Smooth muscle cell (in vitro differentiated cells): Measurements from ENCODE around the gene MRPL10. TPM values are rescaled to one million over a fixed set of nuclear protein-coding genes. Genes with fewer than 3 reads are reported as not detected.

Experiments used
- DNase-seq: peaks from one replicate; lab custom pipeline; 2025; ENCODE audit not compliant: unreplicated experiment; lab: John Stamatoyannopoulos, UW
- H2AFZ ChIP-seq: fragments of 200-600 bp; sonication (generic); 2 replicates; pipeline ENCODE4 v1.6.0; 2016; ENCODE audit warnings: antibody characterized with exemption, low read depth, mild to moderate bottlenecking
- H3F3A ChIP-seq: fragments of 200-600 bp; sonication (generic); 2 replicates; pipeline ENCODE4 v1.6.0; 2017; ENCODE audit warnings: antibody characterized with exemption, low read depth
- H3K27ac ChIP-seq: fragments of 200-600 bp; sonication (generic); 2 replicates; pipeline ENCODE4 v1.5.1; 2016; ENCODE audit warnings: low read depth, mild to moderate bottlenecking
- H3K27me3 ChIP-seq: fragments of 200-600 bp; sonication (generic); 2 replicates; pipeline ENCODE4 v1.6.1; 2016; ENCODE audit warnings: low read depth, mild to moderate bottlenecking
- H3K36me3 ChIP-seq: fragments of 200-600 bp; sonication (generic); 2 replicates; pipeline ENCODE4 v1.5.1; 2016; ENCODE audit warnings: low read depth
- H3K4me1 ChIP-seq: fragments of 200-600 bp; sonication (generic); 2 replicates; pipeline ENCODE4 v1.5.1; 2016; ENCODE audit warnings: low read depth
- H3K4me2 ChIP-seq: fragments of 200-600 bp; sonication (generic); 2 replicates; pipeline ENCODE4 v1.6.0; 2016; ENCODE audit warnings: mild to moderate bottlenecking
- H3K4me3 ChIP-seq: fragments of 200-600 bp; sonication (generic); 2 replicates; pipeline ENCODE4 v1.5.1; 2016; ENCODE audit warnings: mild to moderate bottlenecking
- H3K79me2 ChIP-seq: fragments of 200-600 bp; sonication (generic); 2 replicates; pipeline ENCODE4 v1.6.0; 2016; ENCODE audit warnings: low read depth, mild to moderate bottlenecking
- H3K9ac ChIP-seq: fragments of 200-600 bp; sonication (generic); 2 replicates; pipeline ENCODE4 v1.6.0; 2016; ENCODE audit warnings: low read depth
- H3K9me3 ChIP-seq: fragments of 200-600 bp; sonication (generic); replicated peaks from 2 replicates; pipeline ENCODE4 v1.5.1; 2016; ENCODE audit warnings: low read depth
- H4K20me1 ChIP-seq: fragments of 200-600 bp; sonication (generic); 2 replicates; pipeline ENCODE4 v1.6.0; 2016; ENCODE audit warnings: low read depth
- CTCF ChIP-seq: fragments of 200-600 bp; sonication (generic); IDR thresholded peaks from 2 replicates; pipeline ENCODE4 v1.5.1; 2017; ENCODE audit warnings: borderline replicate concordance, mild to moderate bottlenecking, antibody characterized with exemption; ENCODE audit not compliant: insufficient read depth, poor library complexity, severe bottlenecking
- WGBS: methylation state at CpG from one replicate; pipeline ENCODE4 v1.1.7; 2016; ENCODE audit warnings: low lambda C conversion rate; 5-methylcytosine and 5-hydroxymethylcytosine counted together
- polyA plus RNA-seq: library from polyadenylated mRNA; unstranded; fragments of >200 nt; fragmentation: Nextera tagmentation; extraction: Ambion mirVana; gene quantifications from 2 replicates; pipeline ENCODE4 v1.2.1, GENCODE V29; 2016
- total RNA-seq: library from RNA; depleted of rRNA; stranded (reverse); fragments of >200 nt; gene quantifications from 2 replicates; pipeline ENCODE4 v1.2.3, GENCODE V29; 2014

The MRPL10 gene
- total and polyA plus RNA-seq, 2 experiments from 2014 or later: 24.0 to 36.6 TPM

GRCh38 chr17:47871048-47871447 lies 39.7 kb upstream of the MRPL10 start:
- H3K4me1 ChIP-seq: peaks cover 29% of the 10 kb centered on the region
- no peaks in the 10 kb centered on the region for H4K20me1 ChIP-seq
- no peak for DNase-seq
- H3K36me3 ChIP-seq: no peaks in the 10 kb centered on the region
- no peaks in the 10 kb centered on the region for H3K79me2 ChIP-seq
- H3K9ac ChIP-seq: no peak overlapping the region
- H3K9me3 ChIP-seq: no peaks in the 10 kb centered on the region
- no peak overlapping the region for H3K4me3 ChIP-seq
- TF ChIP-seq CTCF: no peak
- no peaks in the 10 kb centered on the region for H3K27me3 ChIP-seq
- peaks cover 6% of the 10 kb centered on the region for H3F3A ChIP-seq
- H3K4me2 ChIP-seq: no peak overlapping the region
- H2AFZ ChIP-seq: no peak overlapping the region
- H3K27ac ChIP-seq: no peak overlapping the region

- H2AFZ ChIP-seq: no peak overlapping the region
- H4K20me1 ChIP-seq: no peaks in the 10 kb centered on the region
- peaks cover 27% of the 10 kb centered on the region for H3K4me1 ChIP-seq
- no peaks in the 10 kb centered on the region for H3K36me3 ChIP-seq
- H3K79me2 ChIP-seq: no peaks in the 10 kb centered on the region
- 18% methylated on average over 1 of the region's 1 CpG for WGBS
- no peak for TF ChIP-seq CTCF
- H3K27ac ChIP-seq: no peak overlapping the region
- H3K4me2 ChIP-seq: no peak overlapping the region
- H3F3A ChIP-seq: peaks cover 6% of the 10 kb centered on the region
- no peak for DNase-seq
- no peaks in the 10 kb centered on the region for H3K27me3 ChIP-seq
- H3K9ac ChIP-seq: no peak overlapping the region
- H3K9me3 ChIP-seq: no peaks in the 10 kb centered on the region
- H3K4me3 ChIP-seq: no peak overlapping the region
Observed at GRCh38 chr17:47870056-47870455, 38.7 kb upstream of the MRPL10 start.

GRCh38 chr17:47869114-47869513 lies 37.8 kb upstream of the MRPL10 start:
- Histone ChIP-seq H3K36me3 (no peaks in the 10 kb centered on the region), H3K9me3 (no peaks in the 10 kb centered on the region), H3K4me3 (no peak overlapping the region), H4K20me1 (no peaks in the 10 kb centered on the region), H3F3A (peaks cover 6% of the 10 kb centered on the region), H3K79me2 (no peaks in the 10 kb centered on the region), H3K27me3 (no peaks in the 10 kb centered on the region), H2AFZ (no peak overlapping the region), H3K9ac (no peak overlapping the region), H3K4me1 (peaks cover 23% of the 10 kb centered on the region), H3K4me2 (no peak overlapping the region), H3K27ac (no peak overlapping the region)
- no peak for DNase-seq
- WGBS: 35% methylated on average over 2 of the region's 2 CpGs
- TF ChIP-seq CTCF: no peak

- H3K36me3 ChIP-seq: no peaks in the 10 kb centered on the region
- H3K79me2 ChIP-seq: no peaks in the 10 kb centered on the region
- peaks cover 6% of the 10 kb centered on the region for H3F3A ChIP-seq
- no peaks in the 10 kb centered on the region for H3K27me3 ChIP-seq
- DNase-seq: no peak
- H3K27ac ChIP-seq: no peak overlapping the region
- no peaks in the 10 kb centered on the region for H4K20me1 ChIP-seq
- peaks cover 18% of the 10 kb centered on the region for H3K4me1 ChIP-seq
- H3K9me3 ChIP-seq: no peaks in the 10 kb centered on the region
- no peak for TF ChIP-seq CTCF
- H2AFZ ChIP-seq: no peak overlapping the region
- 87% methylated on average over 11 of the region's 11 CpGs for WGBS
- H3K4me2 ChIP-seq: no peak overlapping the region
- H3K9ac ChIP-seq: no peak overlapping the region
- H3K4me3 ChIP-seq: no peak overlapping the region
Observed at GRCh38 chr17:47867813-47868533, 36.6 kb upstream of the MRPL10 start.
